ENCODE measurements around the gene GNAI2.

Gene GNAI2

DNA sequence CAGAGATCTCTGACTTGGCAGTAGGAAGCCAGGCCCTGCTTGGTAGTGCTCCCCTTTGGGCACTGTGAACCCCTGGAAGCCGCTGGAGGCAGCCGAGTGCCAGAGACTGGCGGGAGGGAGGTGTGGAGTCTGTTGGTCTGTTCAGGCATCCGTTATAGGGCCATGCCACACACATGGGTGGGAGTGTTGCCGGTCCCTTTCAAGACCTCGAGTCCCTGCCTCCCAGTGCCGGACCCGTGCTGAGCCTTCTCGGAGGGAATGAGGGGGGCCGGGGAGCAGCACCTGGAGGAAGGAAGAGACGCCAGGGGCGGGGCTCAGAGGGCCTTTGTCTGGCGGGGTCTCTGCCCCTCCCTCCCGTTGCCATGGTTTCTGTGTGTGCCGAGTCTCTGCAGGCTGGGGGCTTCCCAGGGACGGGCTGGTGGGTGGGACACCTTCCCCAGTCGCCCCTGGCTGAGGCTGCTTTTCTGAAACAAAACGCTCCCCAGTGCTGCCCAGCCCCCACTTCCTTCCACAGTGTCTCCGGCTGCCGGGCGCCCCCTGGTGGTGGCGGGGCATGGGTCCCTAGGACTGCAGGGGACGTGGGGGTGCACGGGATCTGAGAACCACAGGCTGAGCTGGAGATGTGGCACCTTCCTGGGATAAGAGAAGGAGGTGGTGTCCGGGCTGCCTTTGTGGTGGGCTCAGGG is 10.0 kb downstream of the GNAI2 start:
- TF ChIP-seq, protein P1, sequence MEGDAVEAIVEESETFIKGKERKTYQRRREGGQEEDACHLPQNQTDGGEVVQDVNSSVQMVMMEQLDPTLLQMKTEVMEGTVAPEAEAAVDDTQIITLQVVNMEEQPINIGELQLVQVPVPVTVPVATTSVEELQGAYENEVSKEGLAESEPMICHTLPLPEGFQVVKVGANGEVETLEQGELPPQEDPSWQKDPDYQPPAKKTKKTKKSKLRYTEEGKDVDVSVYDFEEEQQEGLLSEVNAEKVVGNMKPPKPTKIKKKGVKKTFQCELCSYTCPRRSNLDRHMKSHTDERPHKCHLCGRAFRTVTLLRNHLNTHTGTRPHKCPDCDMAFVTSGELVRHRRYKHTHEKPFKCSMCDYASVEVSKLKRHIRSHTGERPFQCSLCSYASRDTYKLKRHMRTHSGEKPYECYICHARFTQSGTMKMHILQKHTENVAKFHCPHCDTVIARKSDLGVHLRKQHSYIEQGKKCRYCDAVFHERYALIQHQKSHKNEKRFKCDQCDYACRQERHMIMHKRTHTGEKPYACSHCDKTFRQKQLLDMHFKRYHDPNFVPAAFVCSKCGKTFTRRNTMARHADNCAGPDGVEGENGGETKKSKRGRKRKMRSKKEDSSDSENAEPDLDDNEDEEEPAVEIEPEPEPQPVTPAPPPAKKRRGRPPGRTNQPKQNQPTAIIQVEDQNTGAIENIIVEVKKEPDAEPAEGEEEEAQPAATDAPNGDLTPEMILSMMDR (IDR thresholded peaks at IDR 0.05) = peak; percentile 98

DNA sequence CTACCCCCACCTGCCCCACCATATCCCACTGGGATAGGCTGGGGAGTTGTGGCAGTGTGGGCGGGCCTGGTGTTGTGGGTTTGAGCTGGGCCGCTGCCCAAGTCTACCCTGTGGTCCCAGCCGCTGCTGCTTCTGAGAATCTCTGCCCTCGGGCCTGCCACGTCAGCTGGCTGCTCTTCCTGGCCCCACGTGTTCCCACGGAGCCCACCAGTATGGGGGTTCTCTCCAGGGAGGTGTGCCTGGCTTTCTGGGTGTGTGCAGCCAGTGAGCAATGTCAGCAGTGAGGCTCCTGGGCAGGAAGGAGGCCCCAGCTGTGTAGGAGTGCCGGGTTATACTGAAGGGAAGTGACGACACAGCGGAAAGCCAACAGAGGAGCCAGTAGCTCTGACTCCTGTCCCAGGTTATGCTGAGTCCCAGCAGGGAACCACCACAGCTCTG is 10.5 kb downstream of the GNAI2 start:
- TF ChIP-seq, protein P1 (IDR thresholded peaks at IDR 0.05) = peak; percentile 66

DNA sequence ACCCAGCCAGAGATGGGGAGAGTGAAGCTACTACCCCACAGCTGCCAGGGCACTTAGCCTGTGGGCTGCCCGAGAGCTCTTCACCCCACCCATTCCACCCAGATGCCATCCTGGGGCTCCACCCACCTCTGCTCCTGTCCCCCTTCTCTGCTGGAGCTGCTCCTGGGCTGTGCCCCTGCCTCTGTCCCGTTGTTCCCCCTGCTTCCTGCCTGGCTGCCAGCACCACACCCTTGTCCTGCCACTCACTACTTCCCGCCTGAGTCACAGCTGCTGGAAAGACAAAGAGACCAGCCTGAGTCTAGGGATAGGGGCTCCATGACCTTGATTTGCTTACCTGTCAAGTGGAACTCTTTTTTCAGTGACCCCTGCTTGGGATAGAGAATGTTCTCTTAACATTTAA is 12.4 kb downstream of the GNAI2 start:
- TF ChIP-seq, protein P1 (IDR thresholded peaks at IDR 0.05) = no peak

DNA sequence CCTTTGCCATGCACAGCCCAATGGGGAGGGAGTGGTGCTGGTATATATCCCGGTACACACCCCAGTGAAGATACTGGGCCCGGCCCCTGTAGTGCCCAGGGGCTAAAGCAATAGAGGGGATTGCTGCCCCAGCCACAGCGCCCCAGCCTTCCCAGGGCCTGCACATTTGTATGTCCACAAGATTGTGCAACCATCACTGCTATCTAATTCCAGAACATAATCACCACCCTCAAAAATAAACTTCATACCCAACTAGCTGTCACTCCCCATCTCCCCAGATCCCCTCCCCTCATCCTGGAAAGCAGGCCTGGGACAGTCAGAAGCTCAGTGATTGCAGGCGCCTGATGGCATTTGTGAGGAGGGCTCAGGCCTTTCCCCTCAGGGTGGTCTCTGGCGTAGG is 13.5 kb downstream of the GNAI2 start:
- TF ChIP-seq, protein P1 (IDR thresholded peaks at IDR 0.05) = no peak

DNA sequence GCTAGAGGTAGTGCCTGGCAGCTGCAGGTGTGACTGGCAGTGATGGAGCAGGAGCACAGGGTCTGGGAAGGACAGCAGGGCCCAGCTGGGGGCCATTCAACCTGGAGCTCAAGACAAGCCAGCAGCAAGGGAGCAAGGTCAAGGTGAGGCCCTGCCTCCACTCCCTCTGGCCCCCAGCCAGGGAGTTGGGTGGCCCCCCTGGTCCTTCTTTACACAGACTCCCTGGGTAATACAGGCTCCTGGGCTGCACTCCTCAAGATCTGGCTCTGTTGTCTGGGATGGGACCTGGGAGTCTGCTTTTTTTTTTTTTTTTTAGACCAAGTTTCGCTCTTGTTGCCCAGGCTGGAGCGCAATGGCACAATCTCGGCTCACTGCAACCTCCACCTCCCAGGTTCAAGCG is 14.5 kb downstream of the GNAI2 start:
- TF ChIP-seq, protein P1 (IDR thresholded peaks at IDR 0.05) = no peak

DNA sequence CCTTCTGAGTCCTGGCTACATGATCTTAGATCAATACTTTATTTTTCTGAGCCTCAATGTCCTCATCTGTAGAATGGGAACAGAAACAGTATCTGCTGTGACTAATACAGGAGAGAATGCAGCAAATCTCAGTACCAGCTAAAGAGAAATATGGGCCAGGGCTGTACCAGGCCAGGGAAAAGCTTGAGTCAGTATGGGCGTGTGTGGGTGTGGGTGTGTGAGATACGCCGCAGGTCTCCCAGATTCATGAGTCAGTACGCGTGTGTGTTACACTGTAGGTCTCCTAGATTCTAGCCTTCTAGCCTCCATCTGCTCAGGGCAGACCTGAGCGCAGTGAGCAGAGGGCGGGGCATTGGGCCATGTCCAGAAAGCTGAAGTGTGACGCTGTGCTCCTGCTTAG is 15.2 kb downstream of the GNAI2 start:
- TF ChIP-seq, protein P1 (IDR thresholded peaks at IDR 0.05) = no peak

DNA sequence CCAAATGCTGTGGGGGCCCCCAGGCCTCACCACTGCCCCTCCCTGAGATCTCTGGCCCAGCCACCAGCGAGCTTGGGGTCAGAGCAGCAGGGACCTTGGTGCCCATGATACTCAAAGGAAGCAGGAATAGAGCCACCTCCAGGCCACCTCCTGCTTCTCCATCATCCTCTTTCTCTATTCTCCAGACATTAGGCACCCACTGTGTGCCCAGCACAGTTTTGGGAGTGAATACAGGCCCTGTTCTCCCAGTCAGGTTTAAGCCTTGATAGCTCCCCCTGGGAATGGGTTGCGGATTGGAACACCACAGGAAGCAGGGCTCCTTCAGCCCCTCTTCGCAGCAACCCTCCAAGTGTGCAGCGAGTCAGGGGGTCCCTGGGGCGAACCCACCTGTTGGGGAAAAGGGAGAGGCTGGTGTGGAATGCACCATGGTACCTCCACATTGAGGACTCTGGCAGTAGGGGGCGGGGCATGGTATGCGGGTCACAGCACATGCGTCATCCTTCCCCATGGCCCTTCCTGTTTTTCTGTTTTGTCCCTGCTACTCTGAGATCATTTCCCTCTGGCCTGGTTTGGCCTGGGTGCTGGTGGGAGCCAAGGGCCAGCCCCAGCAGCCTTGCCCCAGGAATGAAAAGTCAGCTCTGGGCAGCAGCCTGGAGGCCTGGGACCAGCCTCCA is 18.7 kb downstream of the GNAI2 start:
- TF ChIP-seq, protein P1 (IDR thresholded peaks at IDR 0.05) = no peak

Measured in LNCAP (cell line).